Right atrium auricular region (tissue), 2 donors: ENCODE results near the gene CNOT4. TPM values are rescaled to one million over a fixed set of nuclear protein-coding genes. Genes with fewer than 3 reads are reported as not detected.

ENCODE experiments used
- DNase-seq: peaks from one replicate; pipeline ENCODE4 v3.0.0-alpha.2; 2019; ENCODE audit warnings: low spot score
- H3K27ac ChIP-seq, 2 donors: fragments of 200-600 bp; sonication (generic); 1 replicate in 1 of 2; 2 replicates in 1 of 2; pipeline ENCODE4 v1.5.1; 2016 to 2019
- H3K27me3 ChIP-seq, 2 donors: fragments of 200-600 bp; sonication (generic); one replicate each; pipeline versions ENCODE4 v1.5.1 to v1.6.0; 2017 to 2019
- H3K36me3 ChIP-seq: fragments of 200-600 bp; sonication (generic); one replicate; pipeline ENCODE4 v1.5.1; 2016
- H3K4me1 ChIP-seq, 2 donors: fragments of 200-600 bp; sonication (generic); one replicate each; pipeline versions ENCODE4 v1.5.1 to v1.6.0; 2017 to 2019
- H3K4me3 ChIP-seq, 2 donors: fragments of 200-600 bp; sonication (generic); 1 replicate in 1 of 2; 2 replicates in 1 of 2; pipeline ENCODE4 v1.5.1; 2017 to 2019; ENCODE audit warnings: mild to moderate bottlenecking in 1 of 2, moderate library complexity in 1 of 2
- H3K9me3 ChIP-seq, 2 donors: fragments of 200-600 bp; sonication (generic); one replicate each; pipeline ENCODE4 v1.5.1; 2019
- CTCF ChIP-seq, 2 donors: fragments of 200-600 bp; sonication (generic); IDR thresholded peaks; one replicate each; pipeline ENCODE4 v1.5.1; 2019; ENCODE audit warnings: antibody characterized with exemption in 2 of 2
- total RNA-seq, 2 donors: library from RNA; depleted of rRNA; stranded (reverse); fragments of >200 nt; gene quantifications; one replicate each; pipeline ENCODE4 v1.1.0, GENCODE V29; 2016

Gene CNOT4
- total RNA-seq, 2 donors from 2014 or later, result 23.3 to 25.3 TPM

GRCh38 chr7:135389971-135390370, 119.9 kb downstream of the CNOT4 start:
- Histone ChIP-seq H3K36me3 (peaks cover 15% of the 10 kb centered on the region), H3K9me3 (no peaks in the 10 kb centered on the region), H3K27ac (no peak overlapping the region), H3K4me3 (no peak overlapping the region), H3K4me1 (peaks cover 0 to 15% of the 10 kb centered on the region in 2 donors), H3K27me3 (no peaks in the 10 kb centered on the region)
- DNase-seq, result no peak
- TF ChIP-seq CTCF (IDR thresholded peaks at IDR 0.05), result no peak

GRCh38 chr7:135388616-135389015, 121.3 kb downstream of the CNOT4 start:
- H3K4me1 ChIP-seq, result peaks cover 0 to 15% of the 10 kb centered on the region in 2 donors
- DNase-seq, result no peak
- no peak for TF ChIP-seq CTCF (IDR thresholded peaks at IDR 0.05)
- no peaks in the 10 kb centered on the region for H3K27me3 ChIP-seq
- H3K4me3 ChIP-seq, result no peak overlapping the region
- no peaks in the 10 kb centered on the region for H3K9me3 ChIP-seq
- no peak overlapping the region for H3K27ac ChIP-seq
- peaks cover 9% of the 10 kb centered on the region for H3K36me3 ChIP-seq

GRCh38 chr7:135386776-135387175, 123.1 kb downstream of the CNOT4 start:
- peaks cover 6% of the 10 kb centered on the region for H3K36me3 ChIP-seq
- H3K4me3 ChIP-seq, result no peak overlapping the region
- peaks cover 0 to 15% of the 10 kb centered on the region in 2 donors for H3K4me1 ChIP-seq
- TF ChIP-seq CTCF (IDR thresholded peaks at IDR 0.05), result no peak
- no peak overlapping the region for H3K27ac ChIP-seq
- no peak for DNase-seq
- no peaks in the 10 kb centered on the region for H3K27me3 ChIP-seq
- no peaks in the 10 kb centered on the region for H3K9me3 ChIP-seq

- TF ChIP-seq CTCF (IDR thresholded peaks at IDR 0.05), result no peak
- H3K4me3 ChIP-seq, result no peak overlapping the region
- H3K9me3 ChIP-seq, result no peaks in the 10 kb centered on the region
- H3K27ac ChIP-seq, result no peak overlapping the region
- H3K27me3 ChIP-seq, result no peaks in the 10 kb centered on the region
- H3K4me1 ChIP-seq, result peaks cover 0 to 15% of the 10 kb centered on the region in 2 donors
- peaks cover 6% of the 10 kb centered on the region for H3K36me3 ChIP-seq
- DNase-seq, result no peak
Observed at GRCh38 chr7:135386181-135386580, 123.7 kb downstream of the CNOT4 start.

- H3K4me3 ChIP-seq, result no peak overlapping the region
- no peaks in the 10 kb centered on the region for H3K9me3 ChIP-seq
- no peaks in the 10 kb centered on the region for H3K27me3 ChIP-seq
- no peak for DNase-seq
- no peak for TF ChIP-seq CTCF (IDR thresholded peaks at IDR 0.05)
- H3K4me1 ChIP-seq, result peaks cover 0 to 14% of the 10 kb centered on the region in 2 donors
- H3K36me3 ChIP-seq, result peaks cover 6% of the 10 kb centered on the region
- H3K27ac ChIP-seq, result no peak overlapping the region
Observed at GRCh38 chr7:135385209-135385608, 124.7 kb downstream of the CNOT4 start.

GRCh38 chr7:135383525-135384175, 126.3 kb downstream of the CNOT4 start:
- no peak for DNase-seq
- Histone ChIP-seq H3K36me3 (peaks cover 3% of the 10 kb centered on the region), H3K4me3 (no peak overlapping the region), H3K9me3 (no peaks in the 10 kb centered on the region), H3K4me1 (peaks cover 0 to 4% of the 10 kb centered on the region in 2 donors), H3K27me3 (no peaks in the 10 kb centered on the region), H3K27ac (no peak overlapping the region)
- TF ChIP-seq CTCF (IDR thresholded peaks at IDR 0.05), result no peak
